BLaER1 (cell line): Measurements from ENCODE around the gene DLK1.

Source experiments
- H3K27ac ChIP-seq: shearing (Covaris generic); formaldehyde crosslinking; 2 replicates; pipeline ENCODE4 v1.8.1; 2022
- H3K27me3 ChIP-seq: shearing (Covaris generic); formaldehyde crosslinking; 2 replicates; pipeline ENCODE4 v1.8.1; 2022
- H3K36me3 ChIP-seq: shearing (Covaris generic); formaldehyde crosslinking; 2 replicates; pipeline ENCODE4 v1.8.1; 2022
- H3K4me1 ChIP-seq: shearing (Covaris generic); formaldehyde crosslinking; 2 replicates; pipeline ENCODE4 v1.8.1; 2022
- H3K4me2 ChIP-seq: shearing (Covaris generic); formaldehyde crosslinking; 2 replicates; pipeline ENCODE4 v1.8.1; 2022
- H3K4me3 ChIP-seq: shearing (Covaris generic); formaldehyde crosslinking; 2 replicates; pipeline ENCODE4 v1.8.1; 2022
- H3K9ac ChIP-seq: shearing (Covaris generic); formaldehyde crosslinking; 2 replicates; pipeline ENCODE4 v1.8.1; 2022
- H3K9me3 ChIP-seq: shearing (Covaris generic); formaldehyde crosslinking; 2 replicates; pipeline ENCODE4 v1.8.1; 2022
- H4K20me1 ChIP-seq: shearing (Covaris generic); formaldehyde crosslinking; 2 replicates; pipeline ENCODE4 v1.8.1; 2022
- Cebpa-rat ChIP-seq: shearing (Covaris generic); IDR thresholded peaks from 2 replicates; pipeline ENCODE4 v1.8.1; 2022

The DLK1 gene

GRCh38 chr14:100738269-100738691 lies 11.6 kb downstream of the DLK1 start:
- Histone ChIP-seq H3K36me3 (no peaks in the 10 kb centered on the region), H3K4me1 (no peaks in the 10 kb centered on the region), H3K9me3 (no peaks in the 10 kb centered on the region), H3K27me3 (no peaks in the 10 kb centered on the region), H3K4me3 (no peak overlapping the region), H3K4me2 (no peak overlapping the region), H4K20me1 (no peaks in the 10 kb centered on the region), H3K9ac (no peak overlapping the region), H3K27ac (no peak overlapping the region)
- no peak for TF ChIP-seq Cebpa-rat

- Histone ChIP-seq H3K4me2 (no peak overlapping the region), H3K27ac (no peak overlapping the region), H3K4me1 (no peaks in the 10 kb centered on the region), H3K9ac (no peak overlapping the region), H3K36me3 (no peaks in the 10 kb centered on the region), H3K27me3 (no peaks in the 10 kb centered on the region), H3K9me3 (no peaks in the 10 kb centered on the region), H4K20me1 (no peaks in the 10 kb centered on the region), H3K4me3 (no peak overlapping the region)
- no peak for TF ChIP-seq Cebpa-rat
Observed at GRCh38 chr14:100738704-100739131, 12.0 kb downstream of the DLK1 start.

GRCh38 chr14:100739306-100739705 lies 12.6 kb downstream of the DLK1 start:
- H3K4me3 ChIP-seq = no peak overlapping the region
- no peak overlapping the region for H3K4me2 ChIP-seq
- no peaks in the 10 kb centered on the region for H3K36me3 ChIP-seq
- H3K27me3 ChIP-seq = no peaks in the 10 kb centered on the region
- H3K4me1 ChIP-seq = no peaks in the 10 kb centered on the region
- TF ChIP-seq Cebpa-rat = no peak
- H3K27ac ChIP-seq = no peak overlapping the region
- H3K9me3 ChIP-seq = no peaks in the 10 kb centered on the region
- no peak overlapping the region for H3K9ac ChIP-seq
- no peaks in the 10 kb centered on the region for H4K20me1 ChIP-seq

- Histone ChIP-seq H3K9ac (no peak overlapping the region), H3K4me3 (no peak overlapping the region), H3K4me1 (no peaks in the 10 kb centered on the region), H3K9me3 (no peaks in the 10 kb centered on the region), H3K36me3 (no peaks in the 10 kb centered on the region), H3K27ac (no peak overlapping the region), H4K20me1 (no peaks in the 10 kb centered on the region), H3K27me3 (no peaks in the 10 kb centered on the region), H3K4me2 (no peak overlapping the region)
- no peak for TF ChIP-seq Cebpa-rat
Observed at GRCh38 chr14:100740196-100740825, 13.6 kb downstream of the DLK1 start.

GRCh38 chr14:100740929-100741328 lies 14.2 kb downstream of the DLK1 start:
- no peaks in the 10 kb centered on the region for H4K20me1 ChIP-seq
- H3K4me1 ChIP-seq = no peaks in the 10 kb centered on the region
- TF ChIP-seq Cebpa-rat = no peak
- no peak overlapping the region for H3K4me3 ChIP-seq
- no peaks in the 10 kb centered on the region for H3K27me3 ChIP-seq
- no peak overlapping the region for H3K4me2 ChIP-seq
- H3K9ac ChIP-seq = no peak overlapping the region
- H3K27ac ChIP-seq = no peak overlapping the region
- H3K36me3 ChIP-seq = no peaks in the 10 kb centered on the region
- no peaks in the 10 kb centered on the region for H3K9me3 ChIP-seq

GRCh38 chr14:100741966-100742365 lies 15.3 kb downstream of the DLK1 start:
- no peaks in the 10 kb centered on the region for H3K9me3 ChIP-seq
- no peaks in the 10 kb centered on the region for H4K20me1 ChIP-seq
- H3K27ac ChIP-seq = no peak overlapping the region
- H3K9ac ChIP-seq = no peak overlapping the region
- H3K4me2 ChIP-seq = no peak overlapping the region
- no peak overlapping the region for H3K4me3 ChIP-seq
- no peaks in the 10 kb centered on the region for H3K4me1 ChIP-seq
- TF ChIP-seq Cebpa-rat = no peak
- H3K36me3 ChIP-seq = no peaks in the 10 kb centered on the region
- no peaks in the 10 kb centered on the region for H3K27me3 ChIP-seq

GRCh38 chr14:100746326-100746725 lies 19.6 kb downstream of the DLK1 start:
- Histone ChIP-seq H3K36me3 (no peaks in the 10 kb centered on the region), H4K20me1 (no peaks in the 10 kb centered on the region), H3K9ac (no peak overlapping the region), H3K4me2 (no peak overlapping the region), H3K4me1 (no peaks in the 10 kb centered on the region), H3K9me3 (no peaks in the 10 kb centered on the region), H3K4me3 (no peak overlapping the region), H3K27me3 (no peaks in the 10 kb centered on the region), H3K27ac (no peak overlapping the region)
- no peak for TF ChIP-seq Cebpa-rat

GRCh38 chr14:100747021-100747586 lies 20.4 kb downstream of the DLK1 start:
- no peak for TF ChIP-seq Cebpa-rat
- Histone ChIP-seq H3K9ac (no peak overlapping the region), H4K20me1 (no peaks in the 10 kb centered on the region), H3K4me2 (no peak overlapping the region), H3K4me3 (no peak overlapping the region), H3K9me3 (no peaks in the 10 kb centered on the region), H3K4me1 (no peaks in the 10 kb centered on the region), H3K27me3 (no peaks in the 10 kb centered on the region), H3K36me3 (no peaks in the 10 kb centered on the region), H3K27ac (no peak overlapping the region)

GRCh38 chr14:100747736-100748135 lies 21.0 kb downstream of the DLK1 start:
- Histone ChIP-seq H3K36me3 (no peaks in the 10 kb centered on the region), H4K20me1 (no peaks in the 10 kb centered on the region), H3K27me3 (no peaks in the 10 kb centered on the region), H3K9me3 (no peaks in the 10 kb centered on the region), H3K9ac (no peak overlapping the region), H3K4me1 (no peaks in the 10 kb centered on the region), H3K27ac (no peak overlapping the region), H3K4me3 (no peak overlapping the region), H3K4me2 (no peak overlapping the region)
- TF ChIP-seq Cebpa-rat = no peak

- H3K36me3 ChIP-seq = no peaks in the 10 kb centered on the region
- TF ChIP-seq Cebpa-rat = no peak
- H3K4me1 ChIP-seq = no peaks in the 10 kb centered on the region
- no peak overlapping the region for H3K4me2 ChIP-seq
- no peak overlapping the region for H3K4me3 ChIP-seq
- H3K27ac ChIP-seq = no peak overlapping the region
- no peaks in the 10 kb centered on the region for H3K9me3 ChIP-seq
- no peaks in the 10 kb centered on the region for H3K27me3 ChIP-seq
- H4K20me1 ChIP-seq = no peaks in the 10 kb centered on the region
- H3K9ac ChIP-seq = no peak overlapping the region
Observed at GRCh38 chr14:100748403-100748802, 21.7 kb downstream of the DLK1 start.
